NCI-H82 treated with DMSO at 0.1 percent for 48 hours (cell line): ENCODE results near the gene GPR157.
A peak's percentile ranks its signal among the peaks of the same experiment; 100 is the strongest.

Experiments
- DNase-seq: peaks from one replicate; lab custom pipeline; 2025; ENCODE audit not compliant: unreplicated experiment; lab: John Stamatoyannopoulos, UW

Gene GPR157

GRCh38 chr1:9093091-9093490 lies 35.8 kb downstream of the GPR157 start:
- DNase-seq, result no peak

DNA sequence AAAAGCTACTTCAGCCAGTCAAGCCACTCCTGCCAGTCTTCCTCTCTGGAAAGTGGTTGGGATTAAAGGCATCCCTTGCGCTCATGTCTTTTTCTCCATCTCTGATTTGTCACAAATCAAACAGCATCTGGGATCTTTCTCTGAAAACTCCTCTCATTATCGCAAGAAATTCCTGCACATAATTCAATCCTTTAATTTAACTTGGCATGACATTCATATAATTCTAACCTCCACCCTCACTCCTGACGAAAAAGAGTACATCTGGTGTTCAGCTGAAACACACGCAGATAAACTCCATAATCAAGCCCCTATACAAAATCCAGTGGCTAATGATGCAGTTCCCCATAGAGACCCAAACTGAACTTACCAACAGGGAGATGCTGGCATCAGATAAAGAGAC lies 40.1 kb downstream of the GPR157 start:
- DNase-seq, result no peak

DNA sequence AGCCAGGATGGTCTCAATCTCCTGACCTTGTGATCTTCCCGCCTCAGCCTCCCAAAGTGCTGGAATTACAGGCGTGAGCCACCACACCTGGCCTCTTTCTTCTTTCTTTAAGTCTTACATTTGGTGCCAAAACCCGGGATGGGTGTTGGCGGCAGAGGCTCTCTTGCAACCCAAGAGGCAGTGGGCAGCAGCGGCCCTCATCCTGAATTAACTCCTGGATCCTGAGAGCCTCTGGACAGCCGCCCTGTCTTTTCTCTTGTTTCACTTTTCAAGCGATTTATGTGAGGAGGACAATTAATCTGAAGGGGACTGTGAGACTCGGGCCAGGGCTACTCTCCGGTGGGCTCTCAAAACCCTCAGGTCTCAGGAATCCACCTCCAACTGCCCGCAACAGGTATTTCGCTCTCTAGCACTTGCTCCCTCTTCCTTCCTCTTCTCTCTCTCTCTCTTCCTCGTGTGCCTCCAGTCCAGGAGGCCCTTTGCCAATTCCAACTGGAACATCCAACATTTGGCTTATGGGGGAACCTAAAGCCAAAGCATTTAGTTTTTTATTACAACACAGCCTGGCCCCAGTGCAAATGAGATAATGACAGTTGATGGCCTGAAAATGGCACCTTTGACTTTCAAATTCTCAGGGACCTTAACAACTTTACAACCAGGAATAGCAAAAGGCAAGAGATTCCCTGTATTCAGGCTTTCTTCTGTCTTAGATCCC lies 41.3 kb downstream of the GPR157 start:
- DNase-seq, result no peak

GRCh38 chr1:9086796-9087195 lies 42.1 kb downstream of the GPR157 start:
- DNase-seq, result no peak

DNA sequence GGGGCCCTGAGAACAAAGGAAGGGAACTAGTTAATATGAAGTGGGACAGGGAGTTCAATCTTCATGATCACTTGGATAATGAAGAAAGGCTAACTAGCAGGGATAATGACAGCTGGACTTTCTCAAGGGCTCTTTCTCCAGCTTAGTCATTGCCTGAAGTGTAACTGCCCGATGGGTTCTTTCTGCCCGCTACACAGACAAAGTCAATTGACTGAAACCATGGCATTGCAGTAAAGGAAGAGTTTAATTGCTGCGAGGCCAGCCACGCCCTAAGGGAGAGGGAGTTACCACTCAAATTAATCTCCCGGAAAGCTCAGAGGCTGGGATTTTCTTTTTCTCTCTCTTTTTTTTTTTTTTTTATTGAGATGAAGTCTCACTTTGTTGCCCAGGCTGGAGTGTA lies 42.9 kb downstream of the GPR157 start:
- DNase-seq, result no peak

DNA sequence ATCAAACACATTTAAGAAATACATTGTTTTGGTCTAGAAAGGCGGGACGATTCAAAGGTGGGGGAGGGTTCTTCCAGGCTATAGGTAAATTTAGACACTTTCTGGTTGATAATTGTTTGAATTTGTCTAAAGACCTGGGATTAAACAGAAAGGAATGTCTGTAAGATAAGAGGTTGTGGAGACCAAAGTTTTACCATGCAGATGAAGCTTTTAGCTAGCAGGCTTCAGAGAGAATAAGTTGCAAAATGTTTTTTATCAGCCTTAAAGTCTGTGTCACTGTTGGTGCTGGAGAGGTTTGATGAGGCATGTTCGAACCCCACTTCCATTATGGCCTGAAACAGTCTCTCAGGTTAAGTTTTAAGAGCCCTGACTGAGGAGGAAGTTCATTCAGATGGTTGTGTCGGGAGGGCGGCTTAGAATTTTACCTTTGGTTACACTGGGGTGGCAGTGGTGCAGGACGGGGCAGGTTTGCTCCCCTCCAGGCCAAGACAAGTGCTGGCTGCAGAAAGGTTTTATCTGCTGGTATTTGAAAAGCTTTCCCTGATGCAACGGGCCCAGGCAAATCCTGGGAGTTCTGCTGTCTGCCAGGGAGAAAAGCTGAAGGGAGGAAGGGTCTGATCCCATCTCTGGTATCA lies 43.5 kb downstream of the GPR157 start:
- no peak for DNase-seq

- no peak for DNase-seq
Observed at GRCh38 chr1:9084906-9085305, 44.0 kb downstream of the GPR157 start.

- no peak for DNase-seq
Observed at GRCh38 chr1:9081473-9081872, 47.4 kb downstream of the GPR157 start.

DNA sequence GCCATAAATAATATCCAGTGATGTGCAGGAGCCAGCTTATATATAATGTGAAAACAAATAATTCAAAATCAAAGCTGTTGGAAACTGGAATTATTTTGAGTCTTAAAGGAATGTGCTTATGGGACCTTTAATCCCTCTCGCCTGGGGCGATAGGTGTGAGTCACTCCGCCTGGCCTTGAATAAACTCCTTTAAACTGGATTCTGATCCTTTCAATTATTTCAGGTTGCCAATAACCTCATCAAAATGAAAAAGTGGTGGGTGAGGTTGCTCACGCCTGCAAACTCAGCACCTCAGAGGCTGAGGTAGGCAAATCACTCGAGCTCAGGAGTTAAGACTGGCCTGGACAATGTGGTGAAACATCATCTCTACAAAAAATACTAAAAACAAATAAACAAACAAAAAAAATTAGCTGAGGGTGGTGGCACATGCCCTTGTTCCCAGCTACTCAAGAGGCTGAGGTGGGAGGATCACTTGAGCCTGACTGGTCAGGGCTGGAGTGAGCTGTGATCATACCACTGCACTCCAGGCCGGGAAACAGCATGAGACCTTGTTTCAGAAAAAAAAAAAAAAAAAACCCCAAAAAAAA lies 48.1 kb downstream of the GPR157 start:
- no peak for DNase-seq

- DNase-seq, result no peak
Observed at GRCh38 chr1:9079988-9080704, 48.8 kb downstream of the GPR157 start.

GRCh38 chr1:9078752-9079500 lies 50.0 kb downstream of the GPR157 start:
- DNase-seq, result no peak

DNA sequence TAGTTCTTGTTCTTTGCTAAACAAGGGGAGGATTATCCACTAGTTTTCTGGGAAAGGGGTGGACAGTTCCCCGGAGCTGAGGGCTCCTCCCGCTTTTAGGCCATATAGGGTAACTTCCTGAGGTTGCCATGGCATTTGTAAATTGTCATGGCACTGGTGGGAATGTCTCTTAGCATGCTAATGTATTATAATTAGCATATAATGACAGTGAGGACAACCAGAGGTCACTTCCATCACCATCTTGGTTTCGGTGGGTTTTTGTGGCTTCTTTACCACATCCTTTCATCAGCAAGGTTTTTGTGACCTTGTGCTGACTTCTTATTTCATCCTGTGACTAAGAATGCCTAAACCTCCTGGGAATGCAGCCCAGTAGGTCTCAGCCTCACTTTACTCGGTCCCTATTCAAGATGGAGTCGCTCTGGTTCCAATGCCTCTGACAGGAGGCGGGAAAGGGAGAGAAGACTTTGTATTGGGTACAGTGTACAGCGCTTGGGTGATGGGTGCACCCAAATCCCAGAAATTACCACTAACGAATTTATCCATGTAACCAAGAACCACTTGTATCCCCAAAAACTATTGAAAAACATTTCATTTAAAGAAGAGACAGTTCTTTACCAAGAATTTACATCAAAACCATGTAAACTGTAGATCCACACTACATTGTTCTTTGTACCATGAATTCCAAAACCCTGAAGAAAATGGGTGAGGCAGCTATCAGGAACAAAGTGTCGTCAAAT lies 50.7 kb downstream of the GPR157 start:
- no peak for DNase-seq

GRCh38 chr1:9075022-9075421 lies 53.9 kb downstream of the GPR157 start:
- no peak for DNase-seq

- no peak for DNase-seq
Observed at GRCh38 chr1:9073143-9073542, 55.8 kb downstream of the GPR157 start.

- DNase-seq, result no peak
Observed at GRCh38 chr1:9071554-9072235, 57.2 kb downstream of the GPR157 start.

- DNase-seq, result no peak
Observed at GRCh38 chr1:9070486-9070885, 58.4 kb downstream of the GPR157 start.

- DNase-seq, result peak; percentile 63
Observed at GRCh38 chr1:9069326-9070100, 59.4 kb downstream of the GPR157 start, which contains the start of gene SLC2A5. Gene SLC2A5, minus strand, starts transcription at chr1:9069635. Its CDS starts 99 bp downstream, at chr1:9069536.

GRCh38 chr1:9068981-9069325 lies 59.9 kb downstream of the GPR157 start:
- DNase-seq, result no peak
